Fibroblast of skin of left biceps (primary cell): ENCODE data around the gene TMEM271.
"Not testable (repeated sequence)": the region's sequence is repeated elsewhere in the genome, so short reads cannot be mapped to it uniquely, and the experiment has no call there.

Source experiments
- DNase-seq, 2 experiments: peaks; one replicate each; pipeline ENCODE4 v3.0.0-alpha.2; 2013; ENCODE audit warnings: low read depth in 2 of 2

Gene TMEM271

DNA sequence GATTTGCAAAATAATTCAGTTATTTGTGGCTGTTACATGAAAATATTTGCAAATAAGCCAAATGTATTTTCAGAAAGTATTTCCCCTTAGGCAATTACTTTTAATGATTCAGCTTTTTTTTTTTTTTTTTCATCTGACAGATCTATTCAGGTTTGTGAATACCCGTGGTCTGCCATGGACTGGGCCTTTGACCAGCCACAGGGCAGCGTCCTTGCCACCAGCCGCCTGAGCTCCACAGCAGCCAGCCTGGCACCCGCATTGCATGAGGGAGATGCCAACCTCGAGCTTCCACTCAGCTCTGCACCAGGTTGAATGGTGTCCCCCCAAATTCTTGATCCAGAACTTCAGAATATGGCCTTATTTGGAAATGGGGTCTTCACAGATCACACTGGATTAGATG, 14.7 kb downstream of the TMEM271 start:
- DNase-seq = no peak

DNA sequence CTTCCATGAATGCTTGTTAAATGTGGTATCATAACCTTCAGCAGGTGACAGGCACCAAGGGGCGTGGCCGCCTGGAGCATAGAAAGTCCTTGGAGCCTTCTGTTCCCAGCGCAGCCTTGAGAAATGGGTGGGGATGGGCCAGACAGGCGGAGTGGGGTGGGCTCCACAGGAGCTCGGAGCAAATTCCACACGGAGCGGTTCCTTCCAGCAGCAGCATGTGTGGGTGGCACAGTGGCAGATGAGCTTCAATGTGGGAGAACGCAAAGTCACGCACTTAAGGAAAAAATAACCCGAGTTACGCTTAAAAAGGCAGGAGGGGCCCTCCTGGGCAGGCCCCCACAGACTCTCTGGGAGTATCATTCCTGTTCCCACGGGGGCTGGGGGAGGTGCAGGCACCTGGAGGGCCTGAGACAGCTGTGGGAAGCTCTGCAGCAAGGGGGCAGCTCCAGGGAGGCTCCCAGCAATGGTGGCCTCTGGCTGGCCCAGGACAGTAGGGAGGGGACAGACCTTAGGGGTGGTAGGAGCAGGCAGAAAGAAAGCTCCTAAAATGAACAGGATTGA, 15.3 kb downstream of the TMEM271 start:
- no peak for DNase-seq

DNA sequence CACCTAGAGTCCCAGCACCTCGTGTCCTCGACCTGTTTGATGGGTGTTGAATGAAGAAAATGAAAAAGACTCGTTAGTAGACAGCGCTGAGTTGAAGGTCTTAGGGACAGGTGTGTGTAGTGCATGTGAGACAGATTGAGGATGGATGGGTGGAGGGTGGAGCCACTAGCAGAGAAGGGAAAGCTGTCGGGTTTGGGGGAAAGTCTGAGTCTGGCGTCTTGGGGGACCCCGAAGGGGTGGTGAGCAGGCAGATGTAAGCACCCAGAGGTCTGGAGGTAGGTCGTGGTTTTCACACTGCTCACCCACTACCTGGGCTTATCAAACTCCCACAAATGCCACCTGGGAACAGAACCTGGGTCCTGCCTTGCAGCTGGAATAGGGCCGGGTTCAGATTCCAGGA, 16.0 kb downstream of the TMEM271 start:
- DNase-seq = no peak

DNA sequence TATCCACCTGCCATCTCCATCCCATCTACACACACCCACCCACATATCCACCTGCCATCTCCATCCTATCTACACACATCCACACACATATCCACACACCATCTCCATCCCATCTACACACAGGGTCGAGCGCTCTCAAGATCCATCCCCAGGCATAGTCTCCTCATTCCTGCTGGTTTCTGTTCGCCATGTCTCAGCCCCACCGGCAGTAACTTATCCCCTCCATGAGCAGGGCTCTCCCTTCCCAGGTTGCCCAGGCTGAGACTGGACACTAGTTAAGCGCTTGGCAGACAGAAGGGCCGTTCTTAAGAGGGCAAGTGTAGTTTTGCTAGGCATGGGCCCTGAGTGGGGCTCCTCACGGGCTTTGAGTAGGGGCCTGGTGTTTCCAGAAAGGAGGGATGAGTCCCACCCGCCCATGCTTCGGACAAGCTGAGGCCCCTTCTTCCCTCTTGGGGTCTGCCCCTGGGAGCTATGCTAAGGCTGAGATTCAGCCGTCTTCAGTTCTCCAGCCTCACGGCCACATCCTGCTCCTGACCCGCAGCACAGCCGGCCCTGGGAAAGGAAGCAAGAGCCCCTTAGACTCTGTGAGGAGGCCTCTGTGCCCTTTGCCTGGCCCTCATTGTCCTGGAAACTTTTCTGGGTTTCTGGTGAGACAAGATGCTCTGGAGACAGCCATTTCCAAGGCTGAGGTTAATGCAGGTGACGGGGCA, 20.4 kb downstream of the TMEM271 start:
- DNase-seq = no peak

DNA sequence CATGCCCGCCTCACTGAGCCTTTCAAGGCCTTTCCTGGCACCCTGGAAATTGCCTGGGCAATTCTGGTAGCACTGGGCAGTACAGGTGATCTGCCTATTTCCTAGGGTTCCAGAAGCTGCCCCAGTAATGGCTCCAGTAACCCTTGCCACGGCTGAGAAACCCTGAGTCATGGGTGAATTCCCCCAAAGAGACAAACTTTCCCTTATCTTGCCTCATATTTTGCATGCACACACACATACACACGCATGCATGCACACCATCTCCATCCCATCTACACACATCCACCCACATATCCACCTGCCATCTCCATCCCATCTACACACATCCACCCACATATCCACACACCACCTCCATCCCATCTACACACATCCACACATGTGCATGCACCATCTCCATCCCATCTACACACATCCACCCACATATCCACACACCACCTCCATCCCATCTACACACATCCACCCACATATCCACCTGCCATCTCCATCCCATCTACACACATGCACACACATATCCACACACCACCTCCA, 21.2 kb downstream of the TMEM271 start:
- not testable (repeated sequence) for DNase-seq

DNA sequence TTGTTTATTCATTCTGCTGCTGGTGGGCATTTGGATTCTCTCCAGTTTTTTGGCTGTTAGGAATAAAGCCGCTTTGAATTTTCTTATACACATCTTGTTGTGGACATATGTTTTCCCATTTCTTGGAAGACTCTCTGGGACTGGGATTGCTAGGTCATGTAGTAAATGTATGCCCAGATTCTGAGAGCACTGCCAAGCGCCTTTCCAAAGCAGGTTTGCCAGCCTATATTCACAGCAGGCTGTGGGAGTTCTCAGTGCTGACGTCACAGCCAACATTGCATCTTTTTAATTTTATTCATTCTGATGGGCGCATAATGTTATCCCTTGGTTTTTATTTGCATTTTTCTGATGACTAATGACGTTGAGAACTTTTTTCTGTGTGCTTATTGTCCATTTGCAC, 24.1 kb downstream of the TMEM271 start:
- no peak for DNase-seq

DNA sequence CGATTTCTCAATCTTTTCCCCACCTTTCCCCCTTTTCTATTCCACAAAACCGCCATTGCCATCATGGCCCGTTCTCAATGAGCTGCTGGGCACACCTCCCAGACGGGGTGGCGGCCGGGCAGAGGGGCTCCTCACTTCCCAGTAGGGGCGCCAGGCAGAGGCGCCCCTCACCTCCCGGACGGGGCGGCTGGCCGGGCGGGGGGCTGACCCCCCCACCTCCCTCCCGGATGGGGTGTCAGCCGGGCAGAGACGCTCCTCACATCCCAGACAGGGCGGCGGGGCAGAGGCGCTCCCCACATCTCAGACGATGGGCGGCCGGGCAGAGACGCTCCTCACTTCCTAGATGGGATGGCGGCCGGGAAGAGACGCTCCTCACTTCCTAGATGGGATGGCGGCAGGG, 25.8 kb downstream of the TMEM271 start:
- not testable (repeated sequence) for DNase-seq

DNA sequence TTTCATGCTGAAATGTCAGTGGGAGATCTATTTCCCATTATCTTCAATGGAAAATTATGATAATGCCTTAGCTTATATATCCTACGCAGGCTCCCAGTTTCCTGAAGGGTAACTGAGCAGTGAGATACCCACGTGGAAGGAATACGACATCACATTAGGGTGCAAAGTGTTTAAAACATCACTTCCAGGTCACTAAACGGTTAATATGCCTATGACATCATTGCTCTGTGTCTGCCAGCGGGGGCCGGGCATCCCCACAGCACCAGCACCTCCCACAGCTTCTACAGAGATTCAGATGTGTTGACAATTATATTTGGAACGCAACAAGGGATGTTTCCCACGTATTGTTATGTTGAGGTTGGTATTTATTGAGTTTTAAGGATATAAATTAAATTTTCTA, 27.1 kb downstream of the TMEM271 start:
- no peak for DNase-seq

DNA sequence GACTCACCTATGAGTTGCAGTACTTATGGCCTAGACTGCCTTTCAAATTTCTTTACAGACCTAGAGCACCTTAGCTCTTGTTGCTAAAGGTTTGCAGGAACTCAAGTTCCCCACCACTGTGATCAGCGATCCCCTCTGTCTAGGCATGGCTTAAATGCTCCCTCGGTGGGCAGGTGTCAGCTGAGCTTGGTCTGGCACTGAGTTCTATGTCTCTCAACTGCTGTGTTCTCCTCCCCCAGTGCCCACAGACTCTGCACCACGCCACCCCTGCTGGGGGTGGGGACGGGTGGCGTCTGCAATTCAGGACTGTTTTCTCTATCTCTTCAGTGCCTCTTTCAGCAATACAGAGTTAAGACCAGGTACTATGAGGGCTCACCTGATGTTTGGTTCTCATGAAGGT, 30.5 kb downstream of the TMEM271 start:
- no peak for DNase-seq

DNA sequence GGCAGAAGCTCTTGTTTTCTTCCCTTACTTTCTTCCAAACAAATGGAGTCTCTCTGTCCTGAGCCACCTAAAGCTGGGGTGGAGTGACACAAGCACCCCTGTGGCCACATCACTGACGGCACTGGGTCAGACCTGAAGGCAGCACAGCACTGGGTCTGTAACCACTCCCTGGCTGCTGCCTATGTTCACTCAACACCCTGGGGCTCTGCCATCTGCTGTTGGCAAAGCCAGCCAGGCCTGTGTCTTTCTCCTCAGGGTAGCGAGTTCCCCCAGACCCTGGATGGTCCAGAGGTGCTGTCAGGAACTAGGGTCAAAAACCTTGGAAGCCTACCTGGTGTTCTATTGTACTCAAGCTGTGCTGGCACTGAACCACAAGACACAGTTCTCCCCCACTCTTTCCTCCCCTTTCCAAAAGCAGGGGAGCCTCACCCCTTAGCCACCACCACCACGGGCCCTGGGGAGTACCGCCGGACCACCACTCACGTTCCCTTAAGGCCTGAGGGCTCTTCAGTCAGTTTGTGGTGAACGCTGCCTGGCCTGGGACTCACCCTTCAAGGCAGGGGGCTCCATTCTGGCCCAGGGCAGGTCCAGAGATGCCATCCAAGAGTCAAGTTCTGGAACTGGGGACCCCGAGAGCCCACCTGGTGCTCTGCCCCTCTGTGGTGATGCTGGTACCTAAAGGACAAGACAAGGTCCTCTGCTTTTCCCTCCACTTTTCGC, 31.5 kb downstream of the TMEM271 start:
- no peak for DNase-seq

DNA sequence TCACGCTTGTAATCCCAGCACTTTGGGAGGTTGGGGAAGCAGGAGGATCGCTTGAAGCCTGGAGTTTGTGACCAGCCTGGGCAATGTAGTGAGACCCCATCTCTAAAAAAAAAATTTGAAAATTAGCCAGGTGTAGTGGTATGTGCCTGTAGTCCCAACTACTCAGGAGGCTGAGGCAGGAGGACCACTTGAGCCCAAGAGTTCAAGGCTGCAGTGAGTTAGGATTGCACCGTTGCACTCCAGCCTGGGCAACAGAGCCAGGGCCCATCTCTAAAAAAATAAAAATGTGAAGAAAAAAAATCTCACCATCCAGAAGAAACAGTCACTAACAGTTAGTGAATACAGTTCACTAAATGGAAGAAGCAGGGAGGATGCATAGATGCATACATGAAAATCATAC, 34.8 kb downstream of the TMEM271 start:
- no peak for DNase-seq

DNA sequence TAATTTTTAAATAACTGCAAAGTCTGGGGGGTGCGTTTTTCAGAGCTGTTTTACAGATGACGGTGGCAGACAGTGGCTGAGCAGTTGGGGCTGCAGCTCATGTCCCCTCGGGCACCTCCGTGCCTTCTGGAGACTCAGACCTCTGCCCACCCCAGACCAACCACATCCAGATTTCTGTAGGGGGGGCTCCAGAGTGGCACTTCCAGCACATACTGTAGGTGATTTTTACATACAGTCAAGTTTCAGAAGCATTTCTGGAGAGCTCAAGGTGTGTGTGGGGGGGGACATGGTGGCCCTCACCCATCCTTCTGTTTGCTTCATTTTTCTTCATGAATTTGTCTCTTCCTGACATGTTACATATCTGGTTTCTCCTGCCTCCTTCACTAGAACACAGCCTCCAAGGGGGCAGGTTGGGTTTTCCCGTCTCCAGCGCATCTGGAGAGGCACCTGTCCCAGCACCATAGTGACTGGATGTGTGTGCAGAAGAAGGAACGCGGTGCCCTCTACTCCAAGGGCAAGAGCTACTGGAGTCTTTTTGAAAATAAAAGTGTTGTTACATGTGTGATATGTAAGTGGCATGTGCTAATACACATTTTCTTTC, 37.5 kb downstream of the TMEM271 start:
- DNase-seq = no peak

DNA sequence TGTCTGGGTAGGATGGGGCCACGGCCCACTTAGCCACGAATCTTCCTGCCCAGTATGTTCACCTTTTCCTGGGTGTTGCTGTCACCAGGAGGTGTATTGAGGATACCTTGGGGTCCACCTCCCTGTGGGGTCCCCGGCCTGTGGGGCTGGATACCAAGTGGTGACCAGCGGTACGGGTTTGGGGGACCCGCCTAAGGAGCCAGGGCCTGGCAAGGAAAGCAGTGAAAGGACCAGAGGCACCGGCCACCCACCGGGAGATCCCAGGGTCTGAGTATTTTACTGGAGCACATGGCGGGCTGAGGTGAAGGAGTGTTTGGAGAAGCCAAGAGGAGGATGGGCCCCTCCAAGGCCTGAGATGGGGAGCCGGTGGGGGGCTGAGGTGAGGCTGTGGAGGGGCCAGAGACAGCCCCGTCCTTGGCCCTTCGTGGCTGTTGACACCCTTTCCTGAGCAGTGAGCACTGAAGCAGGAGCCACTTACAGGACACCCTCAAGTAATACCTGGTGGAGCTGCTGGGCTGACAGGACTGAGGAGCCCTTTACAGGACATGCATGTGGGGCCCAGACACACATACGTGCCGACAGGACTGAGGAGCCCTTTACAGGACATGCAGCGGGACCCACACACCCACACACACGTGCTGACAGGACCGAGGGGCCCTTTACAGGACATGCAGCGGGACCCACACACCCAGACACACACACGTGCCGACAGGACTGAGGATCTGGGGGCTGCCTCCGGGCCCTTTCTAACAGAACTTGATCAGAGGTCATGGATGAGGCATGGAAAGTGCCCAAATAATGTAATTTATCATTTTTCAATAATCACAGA, 38.4 kb downstream of the TMEM271 start:
- no peak for DNase-seq

DNA sequence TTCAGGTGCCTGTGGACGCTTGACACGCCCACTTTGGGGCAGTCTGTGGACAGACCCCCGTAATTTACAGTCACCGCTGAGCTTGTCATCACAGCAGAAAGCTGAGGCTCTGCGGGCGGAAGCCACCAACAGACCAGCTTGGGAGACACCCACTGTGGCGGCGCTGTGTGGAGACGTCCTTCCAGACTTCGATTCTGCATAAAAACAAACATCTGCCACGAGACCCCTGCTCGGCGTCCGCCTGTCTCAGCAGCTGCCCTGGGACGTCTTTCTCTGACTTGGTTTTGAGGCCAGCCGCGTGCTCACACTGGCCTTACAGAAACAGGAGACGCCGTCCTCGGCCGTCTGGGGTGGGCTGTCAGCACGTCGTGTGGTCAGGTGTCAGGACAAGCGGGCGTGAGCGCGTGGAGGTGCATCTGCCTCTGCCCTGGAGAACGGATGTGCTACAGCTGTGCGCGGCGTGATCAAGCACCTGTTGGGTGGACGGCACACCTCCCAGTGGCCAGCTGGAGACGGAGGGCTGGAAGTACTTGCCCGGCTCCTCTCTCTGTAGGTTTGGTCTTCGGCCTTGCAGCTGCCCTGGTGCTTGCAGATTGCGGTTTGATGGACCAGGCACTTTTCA, 39.6 kb downstream of the TMEM271 start:
- no peak for DNase-seq

DNA sequence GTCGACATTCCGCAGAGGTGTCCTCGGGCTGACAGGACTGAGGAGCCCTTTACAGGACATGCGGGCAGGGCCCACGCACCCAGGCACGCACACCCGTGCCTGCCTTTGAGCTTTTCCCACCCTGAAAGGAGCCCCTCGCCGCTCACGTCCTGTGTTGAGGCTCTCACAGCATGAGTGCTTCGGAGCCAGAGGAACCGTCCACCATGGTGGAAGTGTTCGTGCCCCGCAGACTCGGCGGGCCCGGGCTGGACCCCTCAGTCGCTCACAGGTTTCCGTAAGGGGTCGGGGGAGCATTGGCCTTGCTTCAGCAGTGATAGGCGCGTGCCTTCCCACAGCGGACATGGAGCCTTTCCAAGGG, 40.2 kb downstream of the TMEM271 start:
- DNase-seq = no peak

DNA sequence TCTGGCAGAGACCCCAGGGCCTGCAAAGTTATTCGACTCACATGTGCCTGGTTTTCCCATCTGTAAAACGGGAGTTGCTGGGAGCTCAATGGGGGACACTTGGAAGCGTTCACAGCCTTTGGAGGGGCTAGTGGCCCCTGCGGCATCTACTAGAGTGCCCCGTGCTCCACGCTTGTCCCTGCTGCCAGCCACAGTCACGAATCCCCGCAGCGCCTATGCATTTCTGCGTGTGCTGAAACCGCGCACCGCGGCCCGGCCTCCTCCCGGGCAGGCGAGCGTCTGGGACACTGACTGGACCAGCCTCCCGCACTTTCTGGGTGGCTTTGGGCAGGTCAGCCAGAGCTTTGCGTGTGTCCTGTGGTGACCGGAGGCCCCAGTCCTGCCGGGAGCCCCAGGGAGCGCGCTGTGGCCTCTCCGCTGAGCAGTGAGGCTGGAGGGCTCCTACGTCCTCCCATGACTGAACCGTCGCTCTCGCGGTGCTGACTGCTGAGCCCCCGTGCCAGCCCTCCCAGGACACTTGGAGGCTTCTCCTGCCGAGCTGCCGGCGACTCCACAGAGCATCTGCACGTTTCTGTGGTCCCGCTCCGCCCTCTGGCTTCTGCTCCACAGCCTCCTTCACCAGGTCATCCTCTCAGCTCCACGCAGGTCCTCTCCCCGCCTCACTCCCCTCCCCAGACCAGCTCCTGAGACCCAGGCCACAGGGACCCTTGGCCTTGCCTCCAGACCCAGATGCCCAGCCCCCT, 40.7 kb downstream of the TMEM271 start:
- DNase-seq = no peak

DNA sequence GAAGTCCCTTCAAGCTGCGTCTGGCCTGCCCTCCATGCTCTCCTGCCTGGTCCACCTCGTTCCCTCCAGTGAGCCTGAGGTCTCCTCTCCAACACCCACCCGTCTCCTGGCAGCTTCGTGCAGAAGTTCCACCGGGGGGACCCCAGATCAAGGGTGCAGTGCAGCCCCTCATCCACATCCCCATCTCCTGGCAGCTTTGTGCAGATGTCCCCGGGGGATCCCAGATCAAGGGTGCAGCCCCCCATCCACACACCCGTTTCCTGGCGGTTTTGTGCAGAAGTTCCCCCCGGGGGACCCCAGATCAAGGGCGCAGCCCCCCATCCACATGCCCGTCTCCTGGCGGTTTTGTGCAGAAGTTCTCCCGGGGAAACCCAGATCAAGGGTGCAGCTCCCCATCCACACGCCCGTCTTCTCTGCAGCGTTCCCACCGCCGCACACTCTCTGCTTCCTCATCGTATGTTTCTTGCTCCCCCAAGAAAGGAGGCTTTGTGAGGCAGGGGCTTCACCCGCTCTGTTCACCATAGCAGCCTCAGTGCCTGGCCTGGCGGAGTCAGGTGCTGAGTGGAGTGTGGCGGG, 41.4 kb downstream of the TMEM271 start:
- DNase-seq = no peak

DNA sequence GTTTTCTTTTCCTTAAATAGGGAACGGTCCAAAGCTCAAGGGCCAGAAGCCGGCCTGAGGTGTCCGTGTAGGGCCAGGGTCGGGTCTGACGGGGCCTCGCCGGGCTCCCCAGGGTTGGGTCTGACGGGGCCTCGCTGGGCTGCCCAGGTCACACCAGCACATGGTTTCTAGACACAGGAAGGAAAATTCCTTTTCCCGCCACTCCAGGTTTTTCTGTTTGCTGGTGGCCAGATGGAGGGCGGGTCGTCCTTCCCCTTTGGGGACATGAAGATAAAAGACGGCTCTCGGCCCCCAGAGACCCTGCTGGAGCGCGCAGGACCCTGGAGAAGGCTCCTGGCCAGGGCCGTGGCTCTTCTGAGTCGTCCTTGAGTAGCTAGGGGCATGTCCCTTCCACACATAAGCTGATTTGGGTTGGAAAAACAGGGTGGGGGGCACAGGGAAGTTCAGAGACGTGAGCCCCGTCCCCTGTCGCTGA, 42.0 kb downstream of the TMEM271 start:
- no peak for DNase-seq

DNA sequence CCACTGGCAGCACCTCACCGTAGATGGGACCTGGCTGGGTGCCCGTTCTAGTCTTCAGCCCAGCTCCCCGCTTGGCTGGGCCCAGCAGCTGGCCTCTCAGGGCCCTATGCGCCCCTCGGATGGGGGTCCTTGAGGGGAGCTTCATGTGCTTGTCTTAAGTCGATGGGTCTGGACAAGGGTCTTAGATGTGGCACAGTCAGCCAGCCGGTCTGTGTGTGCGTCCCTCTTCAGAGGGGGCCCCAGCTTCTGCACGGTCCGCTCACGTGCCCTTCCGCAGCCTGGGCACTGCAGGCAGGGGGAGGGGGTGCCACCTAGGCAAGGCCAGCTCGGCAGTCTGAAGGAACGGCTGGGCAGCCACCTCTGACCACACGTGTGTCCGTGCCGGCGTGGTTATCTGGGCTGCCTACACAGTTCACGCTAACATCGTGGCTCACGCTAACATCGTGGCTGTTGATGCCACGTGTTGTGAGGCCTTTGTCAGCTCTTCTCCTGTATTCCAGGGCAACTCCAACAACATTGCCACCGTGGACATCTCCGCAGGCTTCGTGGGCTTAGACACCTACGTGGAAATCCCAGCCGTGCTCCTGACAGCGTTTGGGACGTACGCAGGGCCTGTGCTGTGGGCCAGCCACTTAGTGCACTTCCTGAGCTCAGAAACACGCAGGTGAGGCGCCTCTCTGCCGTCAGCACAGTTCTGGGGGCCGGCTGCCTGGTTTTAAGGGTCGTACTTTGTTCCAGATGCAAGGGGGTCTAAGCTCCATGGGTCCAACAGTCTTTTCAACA, 42.6 kb downstream of the TMEM271 start:
- no peak for DNase-seq
